Thoracic aorta (tissue), 2 donors: ENCODE results near the gene FERMT1. TPM values are rescaled to one million over a fixed set of nuclear protein-coding genes. Genes with fewer than 3 reads are reported as not detected.

ENCODE experiments used
- ATAC-seq: fragments of 150-250 bp; one replicate; pipeline ENCODE4 v1.8.0; 2017; ENCODE audit warnings: low read depth; ENCODE audit not compliant: insufficient number of reproducible peaks, low FRiP score
- DNase-seq: peaks from one replicate; pipeline ENCODE4 v3.0.0-alpha.2; 2020; ENCODE audit warnings: low spot score
- H3K27ac ChIP-seq, 2 donors: fragments of 200-600 bp; sonication (generic); 1 replicate in 1 of 2; 2 replicates in 1 of 2; pipeline ENCODE4 v1.5.1; 2016; ENCODE audit warnings: mild to moderate bottlenecking in 2 of 2, moderate library complexity in 2 of 2
- H3K27me3 ChIP-seq: fragments of 200-600 bp; sonication (generic); replicated peaks from 2 replicates; pipeline ENCODE4 v1.6.0; 2016; ENCODE audit warnings: mild to moderate bottlenecking; ENCODE audit not compliant: insufficient read depth
- H3K36me3 ChIP-seq: fragments of 200-600 bp; sonication (generic); one replicate; pipeline ENCODE4 v1.5.1; 2016
- H3K4me1 ChIP-seq, 2 donors: fragments of 200-600 bp; sonication (generic); 1 replicate in 1 of 2; 2 replicates in 1 of 2; pipeline versions ENCODE4 v1.5.1 to v1.6.0; 2016; ENCODE audit warnings: low read depth in 2 of 2, mild to moderate bottlenecking in 1 of 2; ENCODE audit not compliant: control insufficient read depth in 1 of 2
- H3K4me3 ChIP-seq: fragments of 200-600 bp; sonication (generic); 2 replicates; pipeline ENCODE4 v1.5.1; 2016; ENCODE audit warnings: mild to moderate bottlenecking
- H3K9me3 ChIP-seq: fragments of 200-600 bp; sonication (generic); 2 replicates; pipeline ENCODE4 v1.5.1; 2016
- CTCF ChIP-seq: fragments of 200-600 bp; sonication (generic); IDR thresholded peaks from one replicate; pipeline ENCODE4 v1.5.1; 2019; ENCODE audit warnings: antibody characterized with exemption
- total RNA-seq, 2 donors: library from RNA; depleted of rRNA; stranded (reverse); fragments of >200 nt; gene quantifications; one replicate each; pipeline versions ENCODE4 v1.1.0 to v1.2.3, GENCODE V29; 2016

The FERMT1 gene
- total RNA-seq, 2 donors from 2014 or later: 0.21 TPM; not detected in 1

GRCh38 chr20:6061544-6061943 lies 61.3 kb downstream of the FERMT1 start:
- ATAC-seq (no peak), DNase-seq (no peak)
- Histone ChIP-seq H3K27me3 (no peaks in the 10 kb centered on the region), H3K36me3 (no peaks in the 10 kb centered on the region), H3K4me1 (no peaks in the 10 kb centered on the region), H3K9me3 (no peaks in the 10 kb centered on the region), H3K4me3 (no peak overlapping the region), H3K27ac (no peak overlapping the region)
- TF ChIP-seq CTCF: no peak

GRCh38 chr20:6060213-6060612 lies 62.6 kb downstream of the FERMT1 start:
- no peak for DNase-seq
- Histone ChIP-seq H3K4me3 (no peak overlapping the region), H3K36me3 (no peaks in the 10 kb centered on the region), H3K27me3 (no peaks in the 10 kb centered on the region), H3K9me3 (no peaks in the 10 kb centered on the region), H3K27ac (no peak overlapping the region), H3K4me1 (no peaks in the 10 kb centered on the region)
- no peak for ATAC-seq
- TF ChIP-seq CTCF: no peak

GRCh38 chr20:6058684-6059295 lies 64.0 kb downstream of the FERMT1 start:
- Histone ChIP-seq H3K9me3 (no peaks in the 10 kb centered on the region), H3K36me3 (no peaks in the 10 kb centered on the region), H3K27ac (no peak overlapping the region), H3K4me1 (peaks cover 0 to 6% of the 10 kb centered on the region in 2 donors), H3K27me3 (no peaks in the 10 kb centered on the region), H3K4me3 (no peak overlapping the region)
- ATAC-seq: no peak
- TF ChIP-seq CTCF: no peak
- DNase-seq: no peak

GRCh38 chr20:6057691-6058090 lies 65.1 kb downstream of the FERMT1 start:
- H3K9me3 ChIP-seq: no peaks in the 10 kb centered on the region
- no peak for TF ChIP-seq CTCF
- ATAC-seq (no peak), DNase-seq (no peak)
- peaks cover 0 to 17% of the 10 kb centered on the region in 2 donors for H3K4me1 ChIP-seq
- no peaks in the 10 kb centered on the region for H3K27me3 ChIP-seq
- no peak overlapping the region for H3K27ac ChIP-seq
- H3K36me3 ChIP-seq: no peaks in the 10 kb centered on the region
- no peak overlapping the region for H3K4me3 ChIP-seq

- no peak for ATAC-seq
- DNase-seq: no peak
- TF ChIP-seq CTCF: no peak
- H3K4me1 ChIP-seq: peaks cover 0 to 22% of the 10 kb centered on the region in 2 donors
- no peak overlapping the region for H3K27ac ChIP-seq
- H3K27me3 ChIP-seq: no peaks in the 10 kb centered on the region
- H3K4me3 ChIP-seq: no peak overlapping the region
- no peaks in the 10 kb centered on the region for H3K36me3 ChIP-seq
- H3K9me3 ChIP-seq: no peaks in the 10 kb centered on the region
Observed at GRCh38 chr20:6057139-6057538, 65.7 kb downstream of the FERMT1 start.
